IPS-18a (cell line): ENCODE results near the gene POLDIP3.
"Not testable (repeated sequence)": the region's sequence is repeated elsewhere in the genome, so short reads cannot be mapped to it uniquely, and the experiment has no call there.

Experiments used
- H3K27ac ChIP-seq: one replicate; pipeline ENCODE4 v1.5.1; 2013; ENCODE audit warnings: low read length
- H3K27me3 ChIP-seq: one replicate; pipeline ENCODE4 v1.6.1; 2013; ENCODE audit warnings: mild to moderate bottlenecking, low read length; ENCODE audit not compliant: control insufficient read depth, insufficient read depth
- H3K36me3 ChIP-seq: one replicate; pipeline ENCODE4 v1.6.1; 2013; ENCODE audit warnings: low read depth, low read length; ENCODE audit not compliant: control insufficient read depth
- H3K4me1 ChIP-seq: one replicate; pipeline ENCODE4 v1.6.1; 2013; ENCODE audit warnings: low read depth, low read length; ENCODE audit not compliant: control insufficient read depth
- H3K4me3 ChIP-seq: one replicate; pipeline ENCODE4 v1.5.1; 2013; ENCODE audit warnings: low read length
- H3K9ac ChIP-seq: one replicate; pipeline ENCODE4 v1.6.1; 2013; ENCODE audit warnings: mild to moderate bottlenecking, low read length, moderate library complexity
- H3K9me3 ChIP-seq: one replicate; pipeline ENCODE4 v1.6.1; 2013; ENCODE audit warnings: low read depth, low read length; ENCODE audit not compliant: control insufficient read depth

POLDIP3 gene

GRCh38 chr22:42612336-42612735 is 2.3 kb downstream of the POLDIP3 start:
- H3K36me3 ChIP-seq, result peaks cover 7% of the 10 kb centered on the region
- H3K9me3 ChIP-seq, result no peaks in the 10 kb centered on the region
- no peak overlapping the region for H3K9ac ChIP-seq
- no peak overlapping the region for H3K27ac ChIP-seq
- no peaks in the 10 kb centered on the region for H3K27me3 ChIP-seq
- H3K4me3 ChIP-seq, result no peak overlapping the region
- H3K4me1 ChIP-seq, result peaks cover 15% of the 10 kb centered on the region

- Histone ChIP-seq H3K27me3 (no peaks in the 10 kb centered on the region), H3K36me3 (peaks cover 7% of the 10 kb centered on the region), H3K9ac (no peak overlapping the region), H3K4me3 (no peak overlapping the region), H3K27ac (no peak overlapping the region), H3K4me1 (peaks cover 15% of the 10 kb centered on the region), H3K9me3 (no peaks in the 10 kb centered on the region)
Measured at GRCh38 chr22:42611051-42611450, 3.6 kb downstream of the POLDIP3 start.

GRCh38 chr22:42610186-42610585 is 4.5 kb downstream of the POLDIP3 start:
- H3K4me1 ChIP-seq, result peaks cover 15% of the 10 kb centered on the region
- peaks cover 7% of the 10 kb centered on the region for H3K36me3 ChIP-seq
- H3K9ac ChIP-seq, result no peak overlapping the region
- H3K4me3 ChIP-seq, result no peak overlapping the region
- no peaks in the 10 kb centered on the region for H3K9me3 ChIP-seq
- no peak overlapping the region for H3K27ac ChIP-seq
- no peaks in the 10 kb centered on the region for H3K27me3 ChIP-seq

GRCh38 chr22:42608823-42609361 is 5.8 kb downstream of the POLDIP3 start:
- Histone ChIP-seq H3K27me3 (no peaks in the 10 kb centered on the region), H3K4me3 (no peak overlapping the region), H3K36me3 (peaks cover 11% of the 10 kb centered on the region), H3K9ac (no peak overlapping the region), H3K27ac (no peak overlapping the region), H3K4me1 (peaks cover 15% of the 10 kb centered on the region), H3K9me3 (no peaks in the 10 kb centered on the region)

GRCh38 chr22:42608136-42608822 is 6.4 kb downstream of the POLDIP3 start:
- Histone ChIP-seq H3K27ac (no peak overlapping the region), H3K9ac (no peak overlapping the region), H3K27me3 (no peaks in the 10 kb centered on the region), H3K4me3 (no peak overlapping the region), H3K9me3 (no peaks in the 10 kb centered on the region), H3K36me3 (peaks cover 14% of the 10 kb centered on the region), H3K4me1 (peaks cover 15% of the 10 kb centered on the region)

GRCh38 chr22:42607641-42608040 is 7.0 kb downstream of the POLDIP3 start:
- H3K4me3 ChIP-seq, H3K27ac ChIP-seq, H3K4me1 ChIP-seq, H3K9ac ChIP-seq, H3K9me3 ChIP-seq, H3K27me3 ChIP-seq: not testable (repeated sequence)
- peaks cover 18% of the 10 kb centered on the region for H3K36me3 ChIP-seq

- Histone ChIP-seq H3K36me3 (peaks cover 35% of the 10 kb centered on the region), H3K9me3 (no peaks in the 10 kb centered on the region), H3K27ac (no peak overlapping the region), H3K27me3 (no peaks in the 10 kb centered on the region), H3K4me3 (no peak overlapping the region), H3K4me1 (peaks cover 7% of the 10 kb centered on the region), H3K9ac (no peak overlapping the region)
Measured at GRCh38 chr22:42604403-42604802, 10.3 kb downstream of the POLDIP3 start.

- Histone ChIP-seq H3K4me1 (no peaks in the 10 kb centered on the region), H3K27ac (no peak overlapping the region), H3K27me3 (no peaks in the 10 kb centered on the region), H3K4me3 (no peak overlapping the region), H3K36me3 (peaks cover 45% of the 10 kb centered on the region), H3K9ac (no peak overlapping the region), H3K9me3 (no peaks in the 10 kb centered on the region)
Measured at GRCh38 chr22:42603427-42603826, 11.3 kb downstream of the POLDIP3 start.

- no peak overlapping the region for H3K9ac ChIP-seq
- H3K9me3 ChIP-seq, result no peaks in the 10 kb centered on the region
- H3K27ac ChIP-seq, result no peak overlapping the region
- no peak overlapping the region for H3K4me3 ChIP-seq
- no peaks in the 10 kb centered on the region for H3K27me3 ChIP-seq
- H3K4me1 ChIP-seq, result no peaks in the 10 kb centered on the region
- H3K36me3 ChIP-seq, result peaks cover 47% of the 10 kb centered on the region
Measured at GRCh38 chr22:42602470-42602869, 12.2 kb downstream of the POLDIP3 start.

- Histone ChIP-seq H3K27ac (no peak overlapping the region), H3K27me3 (no peaks in the 10 kb centered on the region), H3K4me3 (no peak overlapping the region), H3K9me3 (no peaks in the 10 kb centered on the region), H3K9ac (no peak overlapping the region), H3K4me1 (no peaks in the 10 kb centered on the region), H3K36me3 (peaks cover 52% of the 10 kb centered on the region)
Measured at GRCh38 chr22:42601879-42602465, 12.7 kb downstream of the POLDIP3 start.

GRCh38 chr22:42596863-42597530 is 17.7 kb downstream of the POLDIP3 start:
- Histone ChIP-seq H3K36me3 (peaks cover 74% of the 10 kb centered on the region), H3K4me3 (no peak overlapping the region), H3K9me3 (no peaks in the 10 kb centered on the region), H3K4me1 (no peaks in the 10 kb centered on the region), H3K27ac (no peak overlapping the region), H3K27me3 (no peaks in the 10 kb centered on the region), H3K9ac (no peak overlapping the region)
